Sigmoid colon (tissue), 7 donors: ENCODE results near the gene ARSB. TPM values are rescaled to one million over a fixed set of nuclear protein-coding genes. Genes with fewer than 3 reads are reported as not detected.
A peak's percentile ranks its signal among the peaks of the same experiment; 100 is the strongest.

Experiments
- DNase-seq: peaks from one replicate; pipeline ENCODE4 v3.0.0-alpha.2; 2019
- H3K27ac ChIP-seq, 4 donors: fragments of 200-600 bp; sonication (generic); one replicate each; pipeline ENCODE4 v1.5.1; 2016 to 2019; ENCODE audit warnings: mild to moderate bottlenecking in 1 of 4
- H3K27me3 ChIP-seq, 3 donors: fragments of 200-600 bp; sonication (generic); one replicate each; pipeline ENCODE4 v1.5.1; 2019; ENCODE audit warnings: mild to moderate bottlenecking in 1 of 3
- H3K36me3 ChIP-seq, 4 donors: fragments of 200-600 bp; sonication (generic); one replicate each; pipeline ENCODE4 v1.5.1; 2016 to 2019
- H3K4me1 ChIP-seq, 4 donors: fragments of 200-600 bp; sonication (generic); one replicate each; pipeline ENCODE4 v1.5.1; 2017 to 2019
- H3K4me3 ChIP-seq, 4 donors: fragments of 200-600 bp; sonication (generic); one replicate each; pipeline ENCODE4 v1.5.1; 2017 to 2019; ENCODE audit warnings: mild to moderate bottlenecking in 2 of 4, moderate library complexity in 1 of 4
- H3K9me3 ChIP-seq, 4 donors: fragments of 200-600 bp in 3 of 4; sonication (generic) in 3 of 4; one replicate each; pipeline versions ENCODE4 v1.5.1 to v1.6.1; 2013 to 2019
- EP300 ChIP-seq, 4 donors: sonication (generic); formaldehyde crosslinking; IDR thresholded peaks; one replicate each; pipeline ENCODE4 v1.6.1; 2017; ENCODE audit warnings: antibody characterized with exemption in 4 of 4
- POLR2A ChIP-seq, 2 donors: fragments of 450-650 bp; IDR thresholded peaks; one replicate each; pipeline ENCODE4 v1.6.1; 2016; ENCODE audit warnings: antibody characterized with exemption in 2 of 2, mild to moderate bottlenecking in 2 of 2, moderate library complexity in 2 of 2
- POLR2AphosphoS5 ChIP-seq, 4 donors: sonication (generic); formaldehyde crosslinking; IDR thresholded peaks; one replicate each; pipeline ENCODE4 v1.6.1; 2017; ENCODE audit warnings: antibody characterized with exemption in 4 of 4
- WGBS, 2 donors: extraction: QIAGEN DNeasy Blood & Tissue Kit; methylation state at CpG; one replicate each; pipeline ENCODE4 v1.1.7; 2013; 5-methylcytosine and 5-hydroxymethylcytosine counted together
- intact Hi-C: fragments of 100-400 bp; cut with DNase I; formaldehyde crosslinking; loops from one replicate; pipeline ENCODE4 v1.15.1; 2023
- polyA plus RNA-seq, 3 donors: library from polyadenylated mRNA; stranded (reverse); fragments of 200-250 nt; gene quantifications; one replicate each; pipeline ENCODE4 v1.2.3, GENCODE V29; 2013
- total RNA-seq, 4 donors: library from RNA; depleted of rRNA; stranded (reverse); fragments of >200 nt; gene quantifications; one replicate each; pipeline ENCODE4 v1.1.0, GENCODE V29; 2016
- TF ChIP-seq, protein P1 (sequence below), 4 experiments: fragments of 450-650 bp in 3 of 4; fragments of 200-600 bp in 1 of 4; IDR thresholded peaks; one replicate each; pipeline ENCODE4 v1.5.1; 2016 to 2019; ENCODE audit warnings: antibody characterized with exemption in 4 of 4, mild to moderate bottlenecking in 3 of 4, moderate library complexity in 2 of 4
- donor health status: healthy with polysubstance abuse.
- donor health status: Bipolar disorder and iron deficiency.
- donor health status: healthy.

Gene ARSB
- total and polyA plus RNA-seq, 7 donors = 1.2 to 22.2 (median 8.6) TPM

DNA sequence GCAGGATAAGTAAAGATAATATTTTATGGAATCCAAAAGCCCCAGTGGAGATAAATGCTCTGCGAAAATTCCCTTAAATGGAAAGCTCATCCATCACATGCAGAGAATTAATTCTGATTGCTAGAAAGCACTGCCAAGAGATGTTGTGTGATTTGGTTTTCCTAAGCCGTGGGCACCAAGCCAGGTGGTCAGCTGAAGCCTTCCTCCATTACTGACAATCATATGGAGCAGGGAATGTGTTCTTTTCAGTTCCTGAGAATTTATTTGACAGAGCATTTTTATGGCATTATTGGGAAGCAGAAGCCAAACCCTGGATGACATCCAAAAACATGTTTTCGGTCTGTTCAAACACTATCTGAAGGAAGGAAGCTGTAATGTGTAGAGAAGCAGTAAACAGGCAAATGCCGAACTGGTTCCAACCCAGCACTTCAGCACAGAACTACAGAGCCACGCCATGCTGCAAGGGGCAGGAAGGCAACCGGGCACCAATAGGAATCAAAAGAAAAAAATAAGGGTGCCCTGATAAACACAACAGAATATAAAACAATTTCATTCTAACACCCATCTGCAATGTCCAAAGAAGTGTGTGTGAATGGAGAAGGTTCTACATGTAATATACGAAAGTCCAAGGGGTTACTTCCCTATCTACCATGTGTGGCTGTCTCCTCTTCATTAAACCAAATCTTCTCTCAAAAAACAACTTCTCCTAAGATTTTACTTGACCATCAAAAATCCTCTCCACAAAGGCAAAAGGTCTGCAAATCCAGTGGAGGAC lies 12.3 kb downstream of the ARSB start:
- H3K4me3 ChIP-seq = no peak overlapping the region

DNA sequence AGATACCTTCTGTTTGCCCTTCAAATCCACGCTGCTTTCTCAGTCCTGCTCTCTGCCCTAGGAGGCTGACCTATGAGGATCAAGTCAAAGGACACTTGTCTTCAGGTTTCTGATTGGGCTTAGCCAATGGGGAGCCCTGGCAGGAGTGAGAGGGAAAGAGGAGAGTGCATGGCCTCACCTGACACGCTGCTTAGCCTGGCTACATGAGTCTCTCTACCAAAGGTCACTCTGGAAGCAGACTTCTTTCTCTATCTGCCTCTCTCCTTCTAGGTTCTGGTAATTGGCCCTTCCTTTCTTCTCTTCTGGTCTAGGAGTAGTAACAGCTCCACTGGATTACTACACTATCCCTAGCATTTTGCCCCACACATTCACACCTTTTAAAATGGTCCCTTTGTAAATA lies 13.1 kb downstream of the ARSB start:
- TF ChIP-seq POLR2AphosphoS5 (IDR thresholded peaks at IDR 0.05) (no peak), EP300 (IDR thresholded peaks at IDR 0.05) (no peak), POLR2A (IDR thresholded peaks at IDR 0.05) (no peak)
- TF ChIP-seq, protein P1, sequence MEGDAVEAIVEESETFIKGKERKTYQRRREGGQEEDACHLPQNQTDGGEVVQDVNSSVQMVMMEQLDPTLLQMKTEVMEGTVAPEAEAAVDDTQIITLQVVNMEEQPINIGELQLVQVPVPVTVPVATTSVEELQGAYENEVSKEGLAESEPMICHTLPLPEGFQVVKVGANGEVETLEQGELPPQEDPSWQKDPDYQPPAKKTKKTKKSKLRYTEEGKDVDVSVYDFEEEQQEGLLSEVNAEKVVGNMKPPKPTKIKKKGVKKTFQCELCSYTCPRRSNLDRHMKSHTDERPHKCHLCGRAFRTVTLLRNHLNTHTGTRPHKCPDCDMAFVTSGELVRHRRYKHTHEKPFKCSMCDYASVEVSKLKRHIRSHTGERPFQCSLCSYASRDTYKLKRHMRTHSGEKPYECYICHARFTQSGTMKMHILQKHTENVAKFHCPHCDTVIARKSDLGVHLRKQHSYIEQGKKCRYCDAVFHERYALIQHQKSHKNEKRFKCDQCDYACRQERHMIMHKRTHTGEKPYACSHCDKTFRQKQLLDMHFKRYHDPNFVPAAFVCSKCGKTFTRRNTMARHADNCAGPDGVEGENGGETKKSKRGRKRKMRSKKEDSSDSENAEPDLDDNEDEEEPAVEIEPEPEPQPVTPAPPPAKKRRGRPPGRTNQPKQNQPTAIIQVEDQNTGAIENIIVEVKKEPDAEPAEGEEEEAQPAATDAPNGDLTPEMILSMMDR (IDR thresholded peaks at IDR 0.05) = no peak
- intact Hi-C loops = loop anchor here (5.0 kb wide), 1 partner anchor 325 kb away; the partner anchor contains the start of gene LHFPL2
- Histone ChIP-seq H3K9me3 (no peaks in the 10 kb centered on the region), H3K4me1 (peaks cover 0 to 34% (median 31%) of the 10 kb centered on the region in 4 donors), H3K36me3 (no peaks in the 10 kb centered on the region), H3K27me3 (no peaks in the 10 kb centered on the region), H3K4me3 (no peak overlapping the region), H3K27ac (peak overlapping the region in 3 of 4 donors; percentile 8 to 61 (median 41))
- DNase-seq = no peak
- 34 to 38% methylated on average over 2 of the region's 2 CpGs for WGBS, 2 donors

More for the DNA sequence above, 12.3 kb downstream of the ARSB start:
- peak overlapping the region; percentile 21 to 61 (median 43) for H3K27ac ChIP-seq
- no peaks in the 10 kb centered on the region for H3K9me3 ChIP-seq
- TF ChIP-seq EP300 (IDR thresholded peaks at IDR 0.05) = no peak
- TF ChIP-seq POLR2AphosphoS5 (IDR thresholded peaks at IDR 0.05) = peak in 1 of 4 donors; percentile 10
- intact Hi-C loops = loop anchor here (5.0 kb wide), 1 partner anchor 326 kb away; the partner anchor contains the start of gene LHFPL2
- no peaks in the 10 kb centered on the region for H3K36me3 ChIP-seq
- no peaks in the 10 kb centered on the region for H3K27me3 ChIP-seq
- WGBS, 2 donors = 8 to 39% methylated on average over 7 of the region's 7 CpGs
- H3K4me1 ChIP-seq = peaks cover 0 to 34% (median 31%) of the 10 kb centered on the region in 4 donors
- DNase-seq = no peak

DNA sequence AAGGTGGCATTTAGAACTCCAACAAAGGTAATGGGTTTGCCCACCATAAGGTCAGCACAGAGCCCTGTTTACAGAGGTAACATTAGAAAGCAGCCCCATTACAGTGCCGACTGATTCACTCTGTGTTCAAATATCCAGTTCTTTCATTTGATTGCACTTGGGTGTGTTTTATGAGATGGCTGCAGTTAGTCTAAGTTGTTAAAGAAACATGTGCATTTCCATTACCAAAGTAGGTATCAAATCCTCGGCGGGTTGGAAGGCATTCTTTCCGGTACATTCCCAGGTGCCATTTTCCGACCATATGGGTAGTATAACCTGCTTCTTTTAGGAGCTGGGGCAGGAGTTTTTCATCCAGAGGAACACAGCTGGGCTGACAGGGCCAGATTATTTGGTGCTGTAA lies 16.3 kb downstream of the ARSB start:
- DNase-seq = no peak
- 22 to 77% methylated on average over 5 of the region's 5 CpGs for WGBS, 2 donors
- no peaks in the 10 kb centered on the region for H3K36me3 ChIP-seq
- no peak for TF ChIP-seq POLR2A (IDR thresholded peaks at IDR 0.05)
- intact Hi-C loops = loop anchor here (10.0 kb wide), 1 partner anchor 64 kb away; no protein-coding TSS in a partner anchor
- H3K4me1 ChIP-seq = peaks cover 0 to 21% (median 18%) of the 10 kb centered on the region in 4 donors
- H3K9me3 ChIP-seq = no peaks in the 10 kb centered on the region
- H3K4me3 ChIP-seq = no peak overlapping the region
- no peak overlapping the region for H3K27ac ChIP-seq
- no peaks in the 10 kb centered on the region for H3K27me3 ChIP-seq

DNA sequence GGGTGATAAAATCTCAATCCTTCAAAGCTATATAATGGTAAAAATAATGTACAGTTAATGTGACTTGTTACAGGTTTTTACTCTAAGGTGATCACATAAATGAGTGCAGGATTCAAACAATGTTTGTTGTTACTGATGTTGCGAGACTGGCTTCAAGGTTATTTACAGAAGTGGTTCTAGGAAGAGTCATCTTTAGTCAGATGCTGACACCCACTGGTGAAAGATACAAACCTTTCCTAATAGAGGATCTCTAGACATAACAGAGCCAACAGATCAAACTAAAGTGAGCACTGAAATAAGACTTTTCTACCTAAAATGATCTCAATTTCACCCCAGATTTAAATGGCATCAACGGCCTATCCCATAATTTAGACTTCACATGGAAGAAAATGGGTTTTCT lies 20.2 kb downstream of the ARSB start:
- intact Hi-C loops = loop anchor here (2.0 to 10.0 kb wide), 4 partner anchors 60 to 498 kb away; no protein-coding TSS in a partner anchor
- Histone ChIP-seq H3K4me3 (no peak overlapping the region), H3K9me3 (no peaks in the 10 kb centered on the region), H3K36me3 (no peaks in the 10 kb centered on the region), H3K4me1 (no peaks in the 10 kb centered on the region), H3K27me3 (no peaks in the 10 kb centered on the region), H3K27ac (no peak overlapping the region)
- TF ChIP-seq POLR2AphosphoS5 (IDR thresholded peaks at IDR 0.05) = no peak
- TF ChIP-seq, protein P1 (IDR thresholded peaks at IDR 0.05) = peak; percentile 22 to 61 (median 50)
- WGBS, 2 donors = 44 to 70% methylated on average over 2 of the region's 2 CpGs
- no peak for DNase-seq

DNA sequence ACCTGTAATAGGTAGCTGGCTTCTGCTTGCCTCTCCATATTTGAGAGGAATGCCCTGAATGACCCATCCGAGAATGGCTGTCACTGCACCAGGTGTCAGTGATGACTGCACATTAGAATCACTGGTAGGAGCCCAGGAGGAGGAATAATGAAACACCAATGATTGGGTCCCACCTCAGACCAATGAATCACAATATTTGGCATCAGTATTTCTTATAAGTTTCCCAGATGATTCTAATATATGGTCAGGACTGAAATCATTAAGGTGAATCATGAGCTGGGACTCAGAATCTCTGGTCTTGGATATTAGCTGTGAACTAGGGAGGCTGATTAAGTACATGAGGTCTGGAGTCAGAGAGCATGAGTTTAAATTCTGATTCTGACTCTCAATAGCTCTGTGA lies 23.4 kb downstream of the ARSB start:
- WGBS, 2 donors = 93 to 97% methylated on average over 1 of the region's 1 CpG

More for the DNA sequence above, 23.4 kb downstream of the ARSB start:
- intact Hi-C loops = loop anchor here (5.0 to 10.0 kb wide), 2 partner anchors 57 to 494 kb away; no protein-coding TSS in a partner anchor
- Histone ChIP-seq H3K36me3 (no peaks in the 10 kb centered on the region), H3K9me3 (no peaks in the 10 kb centered on the region), H3K4me3 (no peak overlapping the region), H3K27me3 (no peaks in the 10 kb centered on the region), H3K4me1 (no peaks in the 10 kb centered on the region), H3K27ac (no peak overlapping the region)
- no peak for DNase-seq
- TF ChIP-seq EP300 (IDR thresholded peaks at IDR 0.05) (no peak), POLR2A (IDR thresholded peaks at IDR 0.05) (no peak), POLR2AphosphoS5 (IDR thresholded peaks at IDR 0.05) (no peak)
- TF ChIP-seq, protein P1 (IDR thresholded peaks at IDR 0.05) = no peak
